Thyroid gland (tissue), 4 donors: ENCODE measurements around the gene ZNF555.

Experiments
- POLR2A ChIP-seq, 2 donors: fragments of 450-650 bp; IDR thresholded peaks; one replicate each; pipeline ENCODE4 v1.6.1; 2017; ENCODE audit warnings: antibody characterized with exemption in 2 of 2, mild to moderate bottlenecking in 2 of 2, moderate library complexity in 1 of 2
- TF ChIP-seq, protein P1 (sequence below), 6 experiments: fragments of 200-600 bp in 3 of 6; fragments of 450-650 bp in 3 of 6; sonication (generic) in 3 of 6; IDR thresholded peaks; one replicate each; pipeline ENCODE4 v1.5.1; 2016 to 2019; ENCODE audit warnings: antibody characterized with exemption in 6 of 6, mild to moderate bottlenecking in 2 of 6, inconsistent platforms in 1 of 6, moderate library complexity in 1 of 6

DNA sequence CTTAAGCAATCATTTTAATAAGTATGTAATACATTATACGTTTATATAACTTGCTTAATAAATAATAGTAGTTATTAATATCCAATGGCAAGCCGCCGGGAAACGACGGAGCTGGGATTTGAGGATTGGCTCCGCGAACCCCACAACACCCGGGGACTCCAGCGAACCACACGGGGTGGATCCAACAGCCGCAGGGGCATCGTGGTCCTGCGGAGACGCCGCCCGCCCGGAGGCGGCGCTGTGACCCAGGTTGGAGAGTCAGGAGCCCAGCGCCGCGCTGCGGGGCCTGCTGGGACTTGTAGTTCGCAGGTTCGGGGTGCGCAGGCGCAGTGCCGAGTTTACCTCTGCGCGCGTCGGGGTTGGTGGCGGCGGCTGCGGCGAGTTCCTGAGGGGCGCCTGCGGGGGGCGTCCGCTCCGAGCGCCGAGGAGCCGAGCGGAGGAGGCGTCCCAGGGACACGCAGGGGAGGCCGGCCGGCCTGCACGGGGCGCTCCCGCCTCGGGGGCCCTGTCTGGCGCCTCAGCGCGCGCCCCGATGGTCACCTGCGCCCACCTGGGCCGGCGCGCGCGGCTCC lies 21.6 kb upstream of the ZNF555 start, which contains the start of gene ZNF554:
- TF ChIP-seq, protein P1, sequence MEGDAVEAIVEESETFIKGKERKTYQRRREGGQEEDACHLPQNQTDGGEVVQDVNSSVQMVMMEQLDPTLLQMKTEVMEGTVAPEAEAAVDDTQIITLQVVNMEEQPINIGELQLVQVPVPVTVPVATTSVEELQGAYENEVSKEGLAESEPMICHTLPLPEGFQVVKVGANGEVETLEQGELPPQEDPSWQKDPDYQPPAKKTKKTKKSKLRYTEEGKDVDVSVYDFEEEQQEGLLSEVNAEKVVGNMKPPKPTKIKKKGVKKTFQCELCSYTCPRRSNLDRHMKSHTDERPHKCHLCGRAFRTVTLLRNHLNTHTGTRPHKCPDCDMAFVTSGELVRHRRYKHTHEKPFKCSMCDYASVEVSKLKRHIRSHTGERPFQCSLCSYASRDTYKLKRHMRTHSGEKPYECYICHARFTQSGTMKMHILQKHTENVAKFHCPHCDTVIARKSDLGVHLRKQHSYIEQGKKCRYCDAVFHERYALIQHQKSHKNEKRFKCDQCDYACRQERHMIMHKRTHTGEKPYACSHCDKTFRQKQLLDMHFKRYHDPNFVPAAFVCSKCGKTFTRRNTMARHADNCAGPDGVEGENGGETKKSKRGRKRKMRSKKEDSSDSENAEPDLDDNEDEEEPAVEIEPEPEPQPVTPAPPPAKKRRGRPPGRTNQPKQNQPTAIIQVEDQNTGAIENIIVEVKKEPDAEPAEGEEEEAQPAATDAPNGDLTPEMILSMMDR (IDR thresholded peaks at IDR 0.05): peak; percentile 82 to 99 (median 95)
- TF ChIP-seq POLR2A (IDR thresholded peaks at IDR 0.05): peak in 1 of 2 donors; percentile 69
